Psoas muscle (tissue), 8 donors: ENCODE data around the gene ITGAD. TPM values are rescaled to one million over a fixed set of nuclear protein-coding genes. Genes with fewer than 3 reads are reported as not detected.
A peak's percentile ranks its signal among the peaks of the same experiment; 100 is the strongest.

ENCODE experiments used
- ATAC-seq, 4 donors: fragments of 200-7000 bp; cut with Tn5 transposase; one replicate each; pipeline ENCODE4 v1.9.1; 2020; ENCODE audit warnings: moderate library complexity in 3 of 4, mild to moderate bottlenecking in 2 of 4
- DNase-seq, 2 donors: peaks; one replicate each; pipeline ENCODE4 v3.0.0-alpha.2; 2020
- H3K27ac ChIP-seq: fragments of 200-600 bp; one replicate; pipeline ENCODE4 v1.8.0; 2022
- H3K27me3 ChIP-seq, 3 donors: fragments of 200-600 bp in 1 of 3; one replicate each; pipeline versions ENCODE4 v1.6.1 to v1.8.0; 2013 to 2022; ENCODE audit warnings: low read length in 2 of 3, mild to moderate bottlenecking in 2 of 3, moderate library complexity in 1 of 3; ENCODE audit not compliant: insufficient read depth in 3 of 3
- H3K36me3 ChIP-seq, 2 donors: fragments of 200-600 bp in 1 of 2; one replicate each; pipeline versions ENCODE4 v1.6.1 to v1.8.0; 2013 to 2022; ENCODE audit warnings: low read depth in 1 of 2, mild to moderate bottlenecking in 1 of 2, moderate library complexity in 1 of 2; ENCODE audit not compliant: insufficient read depth in 1 of 2
- H3K4me1 ChIP-seq: fragments of 200-600 bp; one replicate; pipeline ENCODE4 v1.8.0; 2022
- H3K4me3 ChIP-seq: fragments of 200-600 bp; one replicate; pipeline ENCODE4 v1.8.0; 2022; ENCODE audit warnings: mild to moderate bottlenecking
- H3K9me3 ChIP-seq: fragments of 200-600 bp; one replicate; pipeline ENCODE4 v1.8.0; 2022
- WGBS, 3 donors: extraction: QIAGEN DNeasy Blood & Tissue Kit; methylation state at CpG; one replicate each; pipeline versions ENCODE4 v1.1.6 to v1.1.7; 2013; 5-methylcytosine and 5-hydroxymethylcytosine counted together
- intact Hi-C, 2 donors: fragments of 100-400 bp; cut with DNase I; formaldehyde crosslinking; loops; one replicate each; pipeline versions ENCODE4 v1.11.0 to v1.14.2; 2022
- polyA plus RNA-seq, 3 donors: library from polyadenylated mRNA; stranded (reverse); fragments of 200-250 nt; gene quantifications; one replicate each; pipeline ENCODE4 v1.2.3, GENCODE V29; 2013
- total RNA-seq, 4 donors: library from RNA; stranded (reverse); fragmentation: NEBNext Ultra II Directional in 2 of 4; extraction: Animal tissue kit (Norgen Biotek cat#: 25700) in 2 of 4; gene quantifications; one replicate each; pipeline versions ENCODE4 v1.2.1 to v1.2.4, GENCODE V29; 2021 to 2023
- TF ChIP-seq, protein P1 (sequence below): fragments of 200-600 bp; IDR thresholded peaks from one replicate; pipeline ENCODE4 v1.8.0; 2022; ENCODE audit warnings: antibody characterized with exemption
- donor health status: healthy with polysubstance abuse.
- donor health status: DM: no; HTN: no; CAD: no; lungs with moderate emphysema.
- donor health status: Bipolar disorder and iron deficiency.
- donor health status: healthy.
- donor health status: DM: yes; HTN: yes; CAD: no.
- donor health status: DM: no; HTN: no; CAD: no.
- donor health status: DM: no; HTN: no; CAD: no.
- donor health status: DM: yes; HTN: yes; CAD: no.

ITGAD gene
- total and polyA plus RNA-seq, 7 donors = 0.01 to 0.42 (median 0.06) TPM; not detected in 3

DNA sequence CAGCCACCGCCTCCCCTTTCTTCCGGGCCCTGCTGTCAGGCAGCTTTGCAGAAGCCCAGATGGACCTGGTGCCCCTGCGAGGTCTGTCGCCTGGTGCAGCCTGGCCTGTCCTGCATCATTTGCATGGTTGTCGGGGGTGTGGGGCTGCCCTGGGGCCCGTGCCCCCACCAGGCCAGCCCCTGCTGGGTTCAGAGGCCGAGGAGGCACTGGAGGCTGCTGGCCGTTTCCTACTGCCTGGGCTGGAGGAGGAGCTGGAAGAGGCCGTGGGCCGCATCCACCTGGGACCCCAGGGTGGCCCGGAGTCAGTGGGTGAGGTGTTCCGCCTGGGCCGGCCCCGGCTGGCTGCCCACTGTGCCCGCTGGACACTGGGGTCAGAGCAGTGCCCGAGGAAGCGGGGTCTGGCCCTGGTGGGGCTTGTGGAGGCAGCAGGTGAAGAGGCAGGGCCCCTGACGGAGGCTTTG lies 73.3 kb downstream of the ITGAD start:
- TF ChIP-seq, protein P1, sequence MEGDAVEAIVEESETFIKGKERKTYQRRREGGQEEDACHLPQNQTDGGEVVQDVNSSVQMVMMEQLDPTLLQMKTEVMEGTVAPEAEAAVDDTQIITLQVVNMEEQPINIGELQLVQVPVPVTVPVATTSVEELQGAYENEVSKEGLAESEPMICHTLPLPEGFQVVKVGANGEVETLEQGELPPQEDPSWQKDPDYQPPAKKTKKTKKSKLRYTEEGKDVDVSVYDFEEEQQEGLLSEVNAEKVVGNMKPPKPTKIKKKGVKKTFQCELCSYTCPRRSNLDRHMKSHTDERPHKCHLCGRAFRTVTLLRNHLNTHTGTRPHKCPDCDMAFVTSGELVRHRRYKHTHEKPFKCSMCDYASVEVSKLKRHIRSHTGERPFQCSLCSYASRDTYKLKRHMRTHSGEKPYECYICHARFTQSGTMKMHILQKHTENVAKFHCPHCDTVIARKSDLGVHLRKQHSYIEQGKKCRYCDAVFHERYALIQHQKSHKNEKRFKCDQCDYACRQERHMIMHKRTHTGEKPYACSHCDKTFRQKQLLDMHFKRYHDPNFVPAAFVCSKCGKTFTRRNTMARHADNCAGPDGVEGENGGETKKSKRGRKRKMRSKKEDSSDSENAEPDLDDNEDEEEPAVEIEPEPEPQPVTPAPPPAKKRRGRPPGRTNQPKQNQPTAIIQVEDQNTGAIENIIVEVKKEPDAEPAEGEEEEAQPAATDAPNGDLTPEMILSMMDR = no peak
- peak in 1 of 4 donors; percentile 6 for ATAC-seq
- Histone ChIP-seq H3K4me3 (no peak overlapping the region), H3K36me3 (peaks cover 6 to 60% of the 10 kb centered on the region in 2 donors), H3K27ac (no peak overlapping the region), H3K27me3 (no peaks in the 10 kb centered on the region), H3K4me1 (peaks cover 5% of the 10 kb centered on the region), H3K9me3 (no peaks in the 10 kb centered on the region)
- DNase-seq = peak in 1 of 2 donors; percentile 44
- intact Hi-C loops = loop anchor here in 1 of 2 donors (10.0 kb wide), 2 partner anchors 238 to 398 kb away; no protein-coding TSS in a partner anchor
- WGBS, 3 donors = 93 to 96% (median 94%) methylated on average over 16 to 18 of the region's 18 CpGs

DNA sequence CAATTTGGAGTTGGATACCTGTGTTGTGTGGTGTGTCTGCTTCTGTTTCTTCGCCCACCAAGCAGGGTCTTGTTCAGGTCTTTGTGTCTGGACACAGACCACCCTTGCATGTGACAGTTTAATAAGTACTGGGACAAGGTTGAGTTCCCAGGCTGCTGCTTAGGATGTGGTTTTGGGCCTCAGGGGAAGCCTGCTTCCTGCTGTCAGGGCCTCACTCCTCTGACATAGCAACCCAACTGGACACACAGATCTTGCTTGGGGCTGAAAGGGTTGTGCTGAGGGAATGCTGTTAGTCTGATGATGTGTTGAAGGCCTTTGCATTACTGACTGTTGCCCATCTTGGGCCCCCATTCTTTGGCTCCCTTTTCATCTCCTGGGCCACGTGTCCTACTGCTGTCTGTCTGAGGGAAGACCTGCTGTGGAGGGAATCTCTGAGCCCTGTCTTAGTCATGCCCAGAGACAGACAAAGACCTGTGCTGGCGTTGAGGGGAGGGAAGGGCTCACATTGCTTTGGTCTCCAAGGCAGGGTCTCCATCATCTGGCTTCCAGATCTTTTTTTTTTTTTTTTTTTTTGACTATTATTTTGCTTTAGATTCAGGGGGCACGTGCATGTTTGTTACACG lies 74.1 kb downstream of the ITGAD start:
- peak in 1 of 2 donors; percentile 12 for DNase-seq
- H3K27me3 ChIP-seq = no peaks in the 10 kb centered on the region
- WGBS, 3 donors = 81 to 83% (median 81%) methylated on average over 5 of the region's 5 CpGs
- H3K9me3 ChIP-seq = no peaks in the 10 kb centered on the region
- intact Hi-C loops = loop anchor here in 1 of 2 donors (10.0 kb wide), 2 partner anchors 238 to 398 kb away; no protein-coding TSS in a partner anchor
- TF ChIP-seq, protein P1 = no peak
- H3K27ac ChIP-seq = no peak overlapping the region
- H3K4me1 ChIP-seq = peaks cover 7% of the 10 kb centered on the region
- no peak overlapping the region for H3K4me3 ChIP-seq
- ATAC-seq = no peak
- H3K36me3 ChIP-seq = peaks cover 5 to 52% of the 10 kb centered on the region in 2 donors

DNA sequence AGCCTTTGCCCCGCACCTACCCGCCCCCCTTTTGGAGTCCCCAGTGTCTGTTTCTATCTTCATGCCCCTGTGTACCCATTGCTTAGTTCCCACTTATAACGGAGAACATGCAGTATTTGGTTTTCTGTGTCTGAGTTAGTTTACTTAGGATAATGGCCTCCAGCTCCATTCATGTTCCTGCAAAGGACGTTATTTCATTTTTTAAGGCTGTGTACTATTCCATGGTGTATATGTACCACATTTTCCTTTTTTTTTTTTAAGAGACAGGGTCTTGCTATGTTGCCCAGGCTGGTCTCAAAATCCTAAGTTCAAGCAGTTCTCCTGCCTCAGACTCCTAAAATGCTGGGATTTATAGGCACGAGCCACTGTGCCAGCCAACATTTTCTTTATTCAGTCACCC lies 74.7 kb downstream of the ITGAD start:
- TF ChIP-seq, protein P1 = no peak
- peaks cover 7% of the 10 kb centered on the region for H3K4me1 ChIP-seq
- H3K27me3 ChIP-seq = peaks cover 0 to 2% (median 0%) of the 10 kb centered on the region in 3 donors
- H3K9me3 ChIP-seq = no peaks in the 10 kb centered on the region
- intact Hi-C loops = loop anchor here in 1 of 2 donors (10.0 kb wide), 2 partner anchors 237 to 397 kb away; no protein-coding TSS in a partner anchor
- ATAC-seq (no peak), DNase-seq (no peak)
- no peak overlapping the region for H3K4me3 ChIP-seq
- H3K36me3 ChIP-seq = peaks cover 3 to 46% of the 10 kb centered on the region in 2 donors
- WGBS, 3 donors = 80 to 91% (median 87%) methylated on average over 5 of the region's 5 CpGs
- H3K27ac ChIP-seq = no peak overlapping the region

DNA sequence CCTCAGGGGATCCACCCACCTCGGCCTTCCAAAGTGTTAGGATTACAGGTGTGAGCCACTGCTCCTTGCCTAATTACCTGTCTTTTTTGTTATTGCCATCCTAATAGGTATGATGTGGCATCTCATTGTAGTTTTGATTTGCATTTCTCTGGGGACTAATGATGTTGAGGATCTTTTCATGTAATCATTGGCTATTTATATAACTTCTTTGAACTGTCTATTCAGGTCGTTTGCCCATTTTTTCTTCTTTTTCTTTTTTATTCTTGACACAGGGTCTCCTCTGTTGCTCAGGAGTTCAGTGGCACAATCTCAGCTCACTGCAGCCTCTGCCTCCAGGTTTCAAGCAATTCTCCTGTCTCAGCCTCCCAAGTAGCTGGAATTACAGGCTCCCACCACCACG lies 77.5 kb downstream of the ITGAD start:
- no peak for ATAC-seq
- intact Hi-C loops = no loop called here
- no peaks in the 10 kb centered on the region for H3K9me3 ChIP-seq

More for the DNA sequence above, 77.5 kb downstream of the ITGAD start:
- no peak for DNase-seq
- TF ChIP-seq, protein P1 = no peak
- Histone ChIP-seq H3K27me3 (peaks cover 0 to 19% (median 4%) of the 10 kb centered on the region in 3 donors), H3K27ac (no peak overlapping the region), H3K36me3 (peaks cover 0 to 29% of the 10 kb centered on the region in 2 donors), H3K4me1 (peaks cover 7% of the 10 kb centered on the region), H3K4me3 (peak overlapping the region; percentile 71)
- 86 to 89% (median 89%) methylated on average over 3 of the region's 3 CpGs for WGBS, 3 donors
